ENCODE measurements around the gene OR13J1.

OR13J1 gene

DNA sequence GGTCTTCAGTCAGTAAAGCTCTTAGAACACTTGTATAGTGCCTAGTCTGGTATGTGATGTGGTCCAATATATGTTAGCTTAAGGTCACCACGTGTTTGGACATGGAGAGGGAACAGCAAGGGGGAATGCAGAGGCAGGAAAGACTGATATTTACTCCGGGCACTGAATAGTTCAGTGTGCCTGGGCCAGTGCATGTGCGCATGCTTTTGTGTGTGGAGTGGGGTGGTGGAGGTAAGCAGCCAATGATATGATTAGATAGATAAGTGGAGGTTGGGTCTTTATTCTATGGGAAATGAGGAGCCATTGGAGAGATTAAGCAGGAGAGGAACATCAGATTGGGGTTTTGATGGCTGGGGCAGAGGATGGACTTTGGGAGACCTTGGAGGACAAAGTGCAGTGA is 14.0 kb downstream of the OR13J1 start:
- no peak for DNase-seq

- DNase-seq, result no peak
Measured at GRCh38 chr9:35854091-35854762, 16.0 kb downstream of the OR13J1 start.

- DNase-seq, result no peak
Measured at GRCh38 chr9:35852876-35853865, 17.0 kb downstream of the OR13J1 start.

GRCh38 chr9:35852267-35852815 is 17.9 kb downstream of the OR13J1 start:
- no peak for DNase-seq

GRCh38 chr9:35847792-35848572 is 22.2 kb downstream of the OR13J1 start:
- DNase-seq, result peak in 1 of 2 donors; percentile 59

DNA sequence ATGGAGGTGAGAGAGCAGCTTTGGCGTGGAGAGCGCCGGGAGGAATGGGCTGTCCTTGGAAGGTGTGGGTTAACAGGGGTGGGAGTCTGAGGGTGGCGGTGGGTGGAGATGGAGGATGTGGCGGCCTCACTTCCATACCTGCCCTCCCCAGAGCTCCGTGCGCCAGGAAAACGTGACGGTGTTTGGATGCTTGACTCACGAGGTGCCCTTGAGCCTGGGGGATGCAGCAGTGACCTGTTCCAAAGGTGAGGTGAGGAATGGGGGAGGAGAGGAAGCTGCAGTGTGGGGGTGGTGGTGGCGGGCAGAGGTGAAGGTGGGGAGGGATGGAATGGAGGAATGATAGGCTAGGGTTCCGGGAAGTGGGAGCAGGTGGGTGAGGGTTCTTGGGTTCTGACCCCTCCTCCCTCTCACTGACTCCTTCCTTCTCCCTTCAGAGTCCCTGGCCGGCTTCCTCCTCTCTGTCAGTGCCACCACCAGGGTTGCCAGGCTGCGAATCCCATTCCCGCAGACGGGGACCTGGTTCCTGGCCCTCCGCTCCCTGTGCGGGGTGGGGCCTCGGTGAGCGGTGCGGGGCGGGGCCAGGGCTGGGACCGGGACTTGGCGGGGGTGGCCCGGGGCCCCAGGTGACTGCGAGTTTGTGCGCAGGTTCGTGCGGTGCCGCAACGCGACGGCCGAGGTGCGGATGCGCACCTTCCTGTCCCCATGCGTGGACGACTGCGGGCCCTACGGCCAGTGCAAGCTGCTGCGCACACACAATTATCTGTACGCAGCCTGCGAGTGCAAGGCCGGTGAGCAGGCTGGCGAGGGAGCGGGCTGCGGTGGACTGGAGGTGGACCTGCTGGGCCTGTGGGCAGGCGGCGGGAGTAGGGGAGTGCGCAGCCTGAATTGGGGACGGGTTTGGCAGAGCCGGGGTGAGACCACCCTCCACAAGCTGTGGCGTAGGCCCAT is 24.1 kb downstream of the OR13J1 start:
- DNase-seq, result no peak

- peak; percentile 4 to 48 for DNase-seq
Measured at GRCh38 chr9:35844628-35845270, 25.5 kb downstream of the OR13J1 start.

- no peak for DNase-seq
Measured at GRCh38 chr9:35842795-35843194, 27.4 kb downstream of the OR13J1 start.

GRCh38 chr9:35842020-35842745 is 28.0 kb downstream of the OR13J1 start:
- no peak for DNase-seq

DNA sequence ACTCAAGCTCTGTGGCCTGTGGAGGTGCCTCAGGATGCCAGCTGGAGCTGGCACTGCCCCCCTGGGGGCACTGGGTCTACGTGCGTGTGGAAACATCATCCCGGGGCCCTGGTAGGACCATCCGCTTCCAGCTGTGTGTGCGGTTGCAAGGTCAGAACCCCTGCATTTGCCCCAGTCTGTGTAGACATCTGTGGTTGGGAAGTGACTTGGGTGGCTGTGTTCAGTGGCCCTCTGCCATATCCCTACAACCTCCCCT is 28.6 kb downstream of the OR13J1 start:
- DNase-seq, result no peak

- DNase-seq, result no peak
Measured at GRCh38 chr9:35840881-35841644, 29.1 kb downstream of the OR13J1 start.

GRCh38 chr9:35839926-35840325 is 30.3 kb downstream of the OR13J1 start:
- DNase-seq, result no peak

- DNase-seq, result no peak
Measured at GRCh38 chr9:35836595-35836994, 33.6 kb downstream of the OR13J1 start.

GRCh38 chr9:35835766-35836165 is 34.4 kb downstream of the OR13J1 start:
- DNase-seq, result no peak

DNA sequence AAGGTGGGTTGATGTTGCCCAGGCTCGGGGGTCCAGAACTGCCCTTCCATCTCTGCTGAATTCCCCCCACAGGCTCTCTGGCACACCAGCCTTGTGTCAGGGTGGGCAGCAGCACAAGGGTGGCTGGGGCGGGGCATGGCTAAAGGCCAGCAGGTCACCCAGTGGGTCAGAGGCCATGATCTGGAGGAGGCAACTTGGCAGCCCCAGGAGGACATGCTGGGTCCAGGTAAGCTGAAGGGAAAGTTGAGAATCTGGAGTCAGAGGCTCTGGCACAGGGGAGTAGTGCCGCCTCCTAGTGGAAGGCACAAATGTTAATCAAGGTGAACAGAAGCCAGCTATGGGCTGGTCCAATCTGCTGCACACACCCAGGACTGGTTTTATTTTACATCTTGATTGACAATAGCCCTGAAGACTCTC is 35.0 kb downstream of the OR13J1 start:
- DNase-seq, result no peak

DNA sequence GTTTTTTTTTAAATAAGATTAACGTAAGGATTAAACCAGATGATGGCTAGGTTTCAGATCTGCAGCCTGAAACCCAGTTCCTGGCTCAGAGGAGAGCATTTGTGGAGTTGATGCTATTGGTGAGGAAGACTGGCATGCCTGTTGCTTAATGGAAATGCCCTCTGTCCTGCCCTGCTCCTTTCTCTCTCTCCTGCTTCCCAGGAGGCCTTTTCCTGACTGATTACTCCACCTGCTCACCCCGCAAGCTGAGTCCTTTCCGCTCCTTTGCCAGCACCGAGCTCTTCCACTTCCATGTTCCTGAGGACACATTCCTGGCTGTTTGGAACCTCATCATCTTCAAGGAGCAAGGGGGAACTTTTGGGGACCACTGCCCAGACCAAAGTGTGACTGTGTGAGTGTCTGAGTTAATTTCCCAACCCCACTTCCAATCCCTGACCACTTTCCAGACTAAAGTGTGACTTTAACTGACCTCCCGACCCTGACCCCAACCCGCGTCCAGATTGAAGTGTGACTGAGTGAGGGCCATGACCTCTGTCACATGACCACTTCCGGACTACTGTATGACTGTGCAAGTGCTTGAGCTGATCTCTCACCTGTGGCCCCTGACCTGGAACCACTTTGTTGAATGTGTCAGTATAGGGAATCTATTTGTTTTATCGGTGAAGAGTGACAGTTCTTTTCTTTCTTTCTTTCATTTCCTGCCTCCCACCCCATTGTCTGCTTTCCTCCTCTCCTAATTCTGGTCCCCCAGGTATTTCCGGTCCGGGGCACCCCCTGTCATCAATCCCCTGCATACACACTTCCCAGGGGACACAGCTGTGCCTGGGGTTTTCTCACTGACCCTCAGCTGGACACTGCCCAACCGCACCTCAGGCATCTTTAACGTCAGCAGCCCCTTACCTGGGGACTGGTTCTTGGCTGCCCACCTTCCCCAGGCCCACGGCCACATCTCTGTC is 35.7 kb downstream of the OR13J1 start:
- no peak for DNase-seq

DNA sequence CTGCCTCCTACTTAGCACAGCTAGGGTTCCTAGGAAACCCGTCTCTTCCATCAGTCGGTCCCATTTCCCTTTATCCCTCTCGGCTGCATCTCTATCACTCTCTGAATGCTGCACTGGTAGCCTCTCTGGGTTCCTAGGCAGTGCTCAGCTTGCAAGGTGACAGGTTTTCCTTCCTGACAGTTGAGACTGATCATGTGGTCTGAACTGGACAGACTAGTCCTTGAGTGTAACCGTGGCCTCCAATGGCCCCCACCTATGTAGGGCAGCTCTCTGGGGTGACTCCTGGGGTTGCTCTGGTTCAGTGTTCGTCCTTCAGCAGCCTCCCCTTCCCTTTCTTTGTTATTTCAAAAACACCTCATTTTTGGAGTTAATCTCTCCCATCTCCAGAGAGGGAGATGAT is 37.4 kb downstream of the OR13J1 start:
- no peak for DNase-seq

DNA sequence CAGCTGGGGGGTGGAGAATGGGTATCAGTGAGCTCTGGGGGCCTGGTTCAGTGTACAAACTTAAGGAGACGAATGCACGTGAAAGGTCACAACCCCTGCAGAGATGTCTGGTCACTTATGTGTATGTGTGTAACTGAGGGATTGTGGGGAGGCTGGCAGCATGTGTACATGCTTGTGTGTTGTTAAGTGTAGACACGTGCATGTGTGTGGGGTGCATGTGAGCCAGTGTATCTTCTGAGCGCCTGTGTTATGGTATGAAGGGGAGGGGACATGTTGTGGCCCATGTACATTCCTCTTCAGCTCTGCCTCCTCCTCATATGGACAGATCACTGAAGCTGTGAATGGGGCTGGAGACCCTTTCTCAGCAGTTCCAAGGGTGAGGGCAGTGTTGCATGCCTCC is 39.2 kb downstream of the OR13J1 start:
- no peak for DNase-seq

DNA sequence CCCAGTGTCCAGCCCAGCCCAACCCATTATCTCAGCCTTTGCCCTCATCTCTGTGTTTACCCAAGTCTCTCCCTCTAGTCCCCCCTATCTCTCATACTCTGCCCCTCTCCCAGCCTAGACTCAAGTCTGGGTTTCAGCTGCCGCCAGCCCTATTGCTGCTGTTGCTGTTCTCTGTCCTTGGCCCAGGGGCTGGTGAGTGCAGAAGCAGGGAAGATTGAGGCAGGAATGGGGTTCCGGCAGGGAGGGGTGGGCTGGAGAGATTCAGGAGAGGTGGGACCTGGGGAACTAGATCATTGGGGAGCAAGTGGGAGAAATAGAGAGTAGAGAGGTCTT is 40.5 kb downstream of the OR13J1 start:
- DNase-seq, result no peak

Data from hippocampal formation (tissue), 2 donors.